ENCODE results near the gene PRM2. TPM values are rescaled to one million over a fixed set of nuclear protein-coding genes. Genes with fewer than 3 reads are reported as not detected.

PRM2 gene
- polyA plus RNA-seq, 1 experiment, result not detected

DNA sequence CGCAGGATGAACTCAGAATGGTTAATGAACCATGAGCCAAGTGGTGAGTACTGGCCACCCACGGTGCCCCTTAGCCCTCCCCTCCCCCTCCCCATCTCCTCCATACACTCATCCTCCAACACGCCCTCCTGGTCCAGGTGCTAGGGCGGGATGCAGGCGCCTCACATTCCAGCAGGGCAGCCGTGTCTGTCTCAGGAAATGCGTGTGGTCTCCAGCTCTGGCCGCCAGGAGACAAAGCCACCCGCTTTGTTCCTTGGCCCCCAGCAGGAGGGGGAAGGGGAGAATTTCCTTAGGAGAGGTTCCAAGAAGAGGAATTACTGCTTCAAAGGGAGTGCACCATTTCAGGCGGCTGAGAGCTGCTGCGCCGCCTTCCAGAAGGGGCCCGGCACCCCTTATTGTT, 39.2 kb upstream of the PRM2 start:
- no peak for DNase-seq (ENCODE audit: low read depth, low spot score)
- Histone ChIP-seq H3K27me3 (ENCODE audit: control insufficient read depth, insufficient read depth, low read length) (no peaks in the 10 kb centered on the region), H3K4me3 (ENCODE audit: low read depth, low read length) (no peak overlapping the region), H3K27ac (ENCODE audit: low read depth, low read length) (no peak overlapping the region), H3K9me3 (ENCODE audit: control insufficient read depth, insufficient read depth, low read length) (no peaks in the 10 kb centered on the region; the same call in 1 of the 2 replicates)
- ChIA-PET POLR2A (interaction anchor here (1.0 kb wide), 2 partner anchors 13 to 60 kb away, joined by 3 read pairs; partner anchors contain the start of gene SOCS1), CTCF (no interaction called here)
- peak; percentile 39 for TF ChIP-seq CTCF (IDR thresholded peaks at IDR 0.05; ENCODE audit: low read depth, low read length)

GRCh38 chr16:11314309-11314894, 38.1 kb upstream of the PRM2 start:
- POLR2A ChIA-PET, result no interaction called here
- CTCF ChIA-PET, result no interaction called here
- no peak overlapping the region for H3K4me3 ChIP-seq (ENCODE audit: low read depth, low read length)
- no peaks in the 10 kb centered on the region for H3K27me3 ChIP-seq (ENCODE audit: control insufficient read depth, insufficient read depth, low read length)
- H3K27ac ChIP-seq (ENCODE audit: low read depth, low read length), result no peak overlapping the region
- H3K9me3 ChIP-seq (ENCODE audit: control insufficient read depth, insufficient read depth, low read length), result no peaks in the 10 kb centered on the region; the same call in 1 of the 2 replicates
- TF ChIP-seq CTCF (IDR thresholded peaks at IDR 0.05; ENCODE audit: low read depth, low read length), result no peak
- DNase-seq (ENCODE audit: low read depth, low spot score), result no peak

DNA sequence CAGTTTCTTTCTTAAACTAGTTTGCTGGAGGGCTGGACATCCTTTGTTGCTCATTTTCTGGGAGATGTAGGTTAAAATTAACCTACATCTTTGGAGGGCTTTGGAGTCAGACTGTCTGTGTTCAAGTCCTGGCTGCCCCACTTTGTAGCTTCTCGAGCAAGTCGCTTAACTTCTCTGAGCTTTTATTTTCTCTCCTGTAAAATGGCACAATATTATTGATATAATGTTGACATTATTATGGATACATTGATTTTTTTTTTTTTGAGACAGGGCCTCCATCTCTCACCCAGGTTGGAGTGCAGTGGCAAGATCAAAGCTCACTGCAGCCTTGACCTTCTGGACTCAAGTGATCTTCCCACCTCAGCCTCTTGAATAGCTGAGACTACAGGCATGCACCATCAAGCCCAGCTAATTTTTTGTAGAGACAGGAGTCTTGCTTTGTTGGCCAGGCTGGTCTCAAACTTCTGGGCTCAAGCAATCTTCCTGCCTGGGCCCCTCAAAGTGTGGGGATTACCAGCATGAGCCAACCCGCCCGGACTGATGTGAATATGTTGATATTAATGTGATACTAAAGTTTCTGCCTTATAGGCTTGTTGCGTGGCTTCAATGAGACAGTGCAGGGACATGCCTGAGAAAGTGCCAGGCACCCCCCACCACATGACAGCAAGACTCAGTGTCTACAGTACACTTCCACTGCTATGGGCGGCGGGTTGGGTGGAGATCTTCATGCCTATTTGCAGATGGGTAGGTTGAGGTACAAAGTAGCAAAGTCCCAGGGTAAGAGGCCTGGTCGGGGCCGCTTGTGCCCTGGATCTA, 37.4 kb upstream of the PRM2 start:
- Histone ChIP-seq H3K27me3 (ENCODE audit: control insufficient read depth, insufficient read depth, low read length) (no peaks in the 10 kb centered on the region), H3K27ac (ENCODE audit: low read depth, low read length) (no peak overlapping the region), H3K4me3 (ENCODE audit: low read depth, low read length) (no peak overlapping the region), H3K9me3 (ENCODE audit: control insufficient read depth, insufficient read depth, low read length) (no peaks in the 10 kb centered on the region; the same call in 1 of the 2 replicates)
- ChIA-PET CTCF (no interaction called here), POLR2A (interaction anchor here (0.7 kb wide), 1 partner anchor 16 kb away, joined by 3 read pairs; no protein-coding TSS in a partner anchor)
- DNase-seq (ENCODE audit: low read depth, low spot score), result no peak
- no peak for TF ChIP-seq CTCF (IDR thresholded peaks at IDR 0.05; ENCODE audit: low read depth, low read length)

GRCh38 chr16:11312718-11313492, 36.6 kb upstream of the PRM2 start:
- peak overlapping the region; percentile 31 for H3K27ac ChIP-seq (ENCODE audit: low read depth, low read length)
- ChIA-PET POLR2A (interaction anchor here (0.7 kb wide), 1 partner anchor 15 kb away, joined by 3 read pairs; no protein-coding TSS in a partner anchor), CTCF (no interaction called here)
- H3K27me3 ChIP-seq (ENCODE audit: control insufficient read depth, insufficient read depth, low read length), result no peaks in the 10 kb centered on the region
- no peak for TF ChIP-seq CTCF (IDR thresholded peaks at IDR 0.05; ENCODE audit: low read depth, low read length)
- H3K4me3 ChIP-seq (ENCODE audit: low read depth, low read length), result no peak overlapping the region
- DNase-seq (ENCODE audit: low read depth, low spot score), result no peak
- H3K9me3 ChIP-seq (ENCODE audit: control insufficient read depth, insufficient read depth, low read length), result no peaks in the 10 kb centered on the region

Measured in AG04450 (cell line).